ENCODE results near the gene ZFP64. TPM values are rescaled to one million over a fixed set of nuclear protein-coding genes. Genes with fewer than 3 reads are reported as not detected.

ZFP64 gene
- total RNA-seq, 3 donors from 2014 or later: 15.0 to 23.5 (median 15.3) TPM

DNA sequence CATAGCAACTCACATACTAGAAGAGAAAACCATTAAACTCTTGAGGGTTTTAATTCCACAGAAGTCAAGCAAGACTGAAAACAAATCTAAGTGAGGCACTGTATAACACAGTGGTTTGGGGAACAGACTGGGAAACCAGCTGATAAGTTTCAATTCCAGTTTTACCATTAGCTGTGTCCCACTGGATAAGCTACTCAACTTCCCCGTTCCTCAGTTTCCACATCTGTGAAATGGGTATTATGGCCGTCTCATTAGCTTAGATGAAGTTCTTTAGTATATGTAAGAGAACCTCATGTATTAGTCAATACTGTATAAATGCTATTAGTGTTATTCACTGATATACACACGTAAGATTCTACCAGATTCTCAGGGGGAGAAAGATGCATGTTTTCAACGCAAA lies 89.0 kb downstream of the ZFP64 start:
- Histone ChIP-seq H3K4me3 (no peak overlapping the region), H3K36me3 (ENCODE audit: low read depth) (no peaks in the 10 kb centered on the region), H3K9me3 (no peaks in the 10 kb centered on the region), H3K4me1 (ENCODE audit: low read depth) (peaks cover 24% of the 10 kb centered on the region)
- TF ChIP-seq, protein P1, sequence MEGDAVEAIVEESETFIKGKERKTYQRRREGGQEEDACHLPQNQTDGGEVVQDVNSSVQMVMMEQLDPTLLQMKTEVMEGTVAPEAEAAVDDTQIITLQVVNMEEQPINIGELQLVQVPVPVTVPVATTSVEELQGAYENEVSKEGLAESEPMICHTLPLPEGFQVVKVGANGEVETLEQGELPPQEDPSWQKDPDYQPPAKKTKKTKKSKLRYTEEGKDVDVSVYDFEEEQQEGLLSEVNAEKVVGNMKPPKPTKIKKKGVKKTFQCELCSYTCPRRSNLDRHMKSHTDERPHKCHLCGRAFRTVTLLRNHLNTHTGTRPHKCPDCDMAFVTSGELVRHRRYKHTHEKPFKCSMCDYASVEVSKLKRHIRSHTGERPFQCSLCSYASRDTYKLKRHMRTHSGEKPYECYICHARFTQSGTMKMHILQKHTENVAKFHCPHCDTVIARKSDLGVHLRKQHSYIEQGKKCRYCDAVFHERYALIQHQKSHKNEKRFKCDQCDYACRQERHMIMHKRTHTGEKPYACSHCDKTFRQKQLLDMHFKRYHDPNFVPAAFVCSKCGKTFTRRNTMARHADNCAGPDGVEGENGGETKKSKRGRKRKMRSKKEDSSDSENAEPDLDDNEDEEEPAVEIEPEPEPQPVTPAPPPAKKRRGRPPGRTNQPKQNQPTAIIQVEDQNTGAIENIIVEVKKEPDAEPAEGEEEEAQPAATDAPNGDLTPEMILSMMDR (IDR thresholded peaks at IDR 0.05): no peak
- intact Hi-C loops (cut with DNase I, micrococcal nuclease): no loop called here
- ATAC-seq: no peak
- no peak for DNase-seq

DNA sequence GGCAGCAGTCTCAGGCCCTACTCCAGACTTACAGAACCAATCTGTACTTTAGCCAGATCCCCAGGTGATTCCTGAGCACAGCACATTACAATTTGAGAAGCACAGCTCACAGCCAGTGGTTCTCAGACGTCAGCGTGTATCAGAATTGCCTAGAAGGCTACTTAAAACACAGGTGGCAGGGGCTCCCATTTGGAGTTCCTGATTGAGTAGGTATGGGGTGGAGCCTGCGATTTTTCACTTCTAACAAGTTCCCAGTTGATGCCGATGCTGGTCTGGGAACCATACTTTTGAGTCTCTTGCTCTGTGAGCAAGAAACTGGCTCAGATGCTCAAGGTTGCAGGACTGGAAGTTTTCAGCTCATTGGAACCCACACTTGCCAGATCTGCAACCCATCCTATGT lies 89.5 kb downstream of the ZFP64 start:
- H3K4me1 ChIP-seq (ENCODE audit: low read depth): peaks cover 24% of the 10 kb centered on the region
- H3K36me3 ChIP-seq (ENCODE audit: low read depth): no peaks in the 10 kb centered on the region
- TF ChIP-seq, protein P1 (IDR thresholded peaks at IDR 0.05): no peak
- no peaks in the 10 kb centered on the region for H3K9me3 ChIP-seq
- no peak overlapping the region for H3K4me3 ChIP-seq
- DNase-seq (no peak), ATAC-seq (no peak)
- intact Hi-C loops (cut with DNase I, micrococcal nuclease): no loop called here

Data from mucosa of descending colon (tissue), 3 donors.